ENCODE results near the gene NAA15.
"Not testable (repeated sequence)": the region's sequence is repeated elsewhere in the genome, so short reads cannot be mapped to it uniquely, and the experiment has no call there.

The NAA15 gene

DNA sequence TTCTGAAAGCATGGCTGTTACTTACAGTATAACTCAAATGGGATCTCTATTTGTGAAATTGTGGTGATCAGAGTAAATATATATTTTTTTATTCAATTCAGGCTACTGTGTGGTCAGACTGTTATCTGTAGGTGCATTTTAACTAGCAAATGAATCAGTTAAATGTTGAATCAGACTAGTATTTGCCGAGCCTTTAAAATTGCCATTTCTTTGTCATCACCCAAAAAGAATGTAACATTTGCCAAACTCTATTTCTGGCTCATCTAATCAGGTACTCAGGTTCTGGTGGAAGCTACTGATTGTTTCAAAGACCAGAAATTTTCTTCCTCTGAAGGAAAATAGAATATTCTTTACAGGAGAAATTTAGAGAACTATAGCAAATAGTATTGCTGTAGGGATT, 1.8 kb upstream of the NAA15 start:
- no peak for DNase-seq

DNA sequence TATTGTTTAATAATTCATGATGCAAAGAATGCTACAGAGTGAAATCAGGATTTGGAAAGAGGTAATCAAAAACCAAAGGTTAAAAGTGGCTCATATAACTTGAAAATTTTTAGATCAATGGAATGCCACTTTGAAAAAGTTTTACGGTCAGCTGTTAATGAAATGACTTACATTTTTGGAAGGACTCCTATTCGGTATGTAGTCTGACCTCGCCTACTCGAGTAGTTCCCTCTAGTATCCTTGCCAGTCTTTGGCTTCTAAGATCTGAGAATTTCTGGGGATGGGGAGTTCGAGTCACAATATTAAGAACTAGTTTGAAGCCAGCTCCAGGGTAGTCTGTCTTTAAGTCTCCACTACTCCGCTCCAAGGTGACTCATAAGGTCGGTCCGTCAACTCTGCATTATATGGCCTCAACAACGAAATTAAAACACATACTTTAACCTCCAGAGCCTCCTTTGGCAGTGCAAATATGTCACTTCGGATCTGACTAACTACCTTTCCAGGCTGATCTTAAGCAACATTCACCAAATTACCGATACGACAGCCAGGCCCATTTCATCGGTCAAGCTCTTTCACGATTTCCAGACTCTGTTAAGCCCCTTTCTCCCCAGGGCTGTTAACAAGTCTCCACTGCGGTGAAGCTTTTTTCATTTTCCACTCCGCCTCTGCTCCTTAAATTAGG, 733 bp upstream of the NAA15 start:
- no peak for DNase-seq

DNA sequence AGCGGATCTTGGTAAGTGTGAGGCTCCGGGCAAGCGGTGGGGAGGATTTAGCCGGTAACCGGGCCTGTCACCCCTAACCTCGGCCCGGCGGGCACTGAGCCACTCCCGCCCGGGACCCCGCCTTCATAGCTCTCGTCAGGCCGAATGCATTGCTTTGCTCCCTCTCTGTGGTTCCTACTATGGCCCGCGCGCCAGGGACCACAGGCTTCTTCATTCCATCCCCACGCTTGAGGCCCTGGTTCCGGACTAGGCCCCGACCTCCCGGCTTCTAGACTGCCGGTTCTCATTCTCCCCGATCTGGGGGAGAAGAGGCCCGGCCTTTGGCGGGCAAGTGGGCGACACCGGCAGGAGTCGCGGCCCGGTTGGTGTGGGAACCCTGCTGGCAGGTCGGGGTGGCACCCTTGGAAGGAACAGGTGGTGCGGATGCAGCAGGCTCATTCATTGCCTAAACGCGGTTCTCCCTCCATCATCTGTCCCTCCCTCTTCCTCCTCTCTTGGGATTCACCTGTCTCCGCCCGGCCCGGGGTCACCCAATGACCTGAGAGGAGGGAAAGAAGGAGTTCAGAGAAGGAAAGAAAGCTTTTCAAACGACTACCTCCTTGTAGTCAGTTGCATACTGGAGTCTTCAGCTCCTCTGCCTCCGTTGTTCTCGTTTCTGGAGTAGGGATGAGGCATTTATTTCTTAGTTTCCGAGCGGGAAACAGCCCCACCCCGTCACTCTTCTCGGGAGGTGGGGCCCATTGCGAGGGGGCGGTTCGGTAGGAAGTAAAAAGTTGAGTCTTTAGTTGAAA, 711 bp downstream of the NAA15 start, which contains the start of gene NDUFC1:
NDUFC1 (minus strand) TSS at position 657 of the 791 bp plus-strand sequence. CDS start 6,679 bp downstream, outside the sequence.
- peak; percentile 28 for DNase-seq

DNA sequence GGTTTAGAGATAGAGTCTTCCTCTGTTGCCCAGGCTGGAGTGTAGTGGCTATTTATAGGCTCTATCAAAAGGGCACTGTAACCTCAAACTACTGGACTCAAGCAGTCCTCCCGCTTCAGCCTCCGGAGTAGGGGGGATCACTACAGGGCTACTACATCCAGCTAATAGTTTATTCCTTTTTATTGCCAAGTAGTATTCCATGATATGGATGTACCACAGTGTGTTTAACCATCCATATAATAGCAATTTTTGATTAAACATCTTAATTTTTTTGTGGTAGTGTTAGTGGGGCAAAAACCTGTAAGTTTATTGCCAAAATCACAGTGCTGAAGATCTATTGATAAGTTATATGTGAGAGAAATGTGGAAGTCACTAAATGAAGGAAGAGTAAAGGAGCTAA, 3.6 kb downstream of the NAA15 start:
- no peak for DNase-seq

DNA sequence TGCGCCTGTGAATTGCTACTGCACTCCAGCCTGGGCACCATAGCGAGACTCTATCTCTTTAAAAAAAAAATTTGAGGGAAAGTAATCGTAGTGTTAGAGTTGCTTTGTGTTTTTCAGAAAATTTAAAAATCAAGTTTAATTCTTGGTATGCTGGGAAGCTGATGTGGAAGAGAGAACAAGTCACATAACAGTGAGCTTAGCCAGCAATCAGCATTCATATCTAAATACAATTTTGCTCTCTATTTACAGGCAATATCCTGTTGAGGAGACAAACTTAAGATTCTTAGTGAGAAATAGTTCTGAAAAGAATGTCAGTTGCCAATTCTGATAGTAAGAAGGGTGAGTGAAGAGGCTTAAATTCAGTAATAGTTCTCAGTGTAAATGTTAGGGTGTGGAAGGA, 10.6 kb downstream of the NAA15 start:
- DNase-seq = no peak

DNA sequence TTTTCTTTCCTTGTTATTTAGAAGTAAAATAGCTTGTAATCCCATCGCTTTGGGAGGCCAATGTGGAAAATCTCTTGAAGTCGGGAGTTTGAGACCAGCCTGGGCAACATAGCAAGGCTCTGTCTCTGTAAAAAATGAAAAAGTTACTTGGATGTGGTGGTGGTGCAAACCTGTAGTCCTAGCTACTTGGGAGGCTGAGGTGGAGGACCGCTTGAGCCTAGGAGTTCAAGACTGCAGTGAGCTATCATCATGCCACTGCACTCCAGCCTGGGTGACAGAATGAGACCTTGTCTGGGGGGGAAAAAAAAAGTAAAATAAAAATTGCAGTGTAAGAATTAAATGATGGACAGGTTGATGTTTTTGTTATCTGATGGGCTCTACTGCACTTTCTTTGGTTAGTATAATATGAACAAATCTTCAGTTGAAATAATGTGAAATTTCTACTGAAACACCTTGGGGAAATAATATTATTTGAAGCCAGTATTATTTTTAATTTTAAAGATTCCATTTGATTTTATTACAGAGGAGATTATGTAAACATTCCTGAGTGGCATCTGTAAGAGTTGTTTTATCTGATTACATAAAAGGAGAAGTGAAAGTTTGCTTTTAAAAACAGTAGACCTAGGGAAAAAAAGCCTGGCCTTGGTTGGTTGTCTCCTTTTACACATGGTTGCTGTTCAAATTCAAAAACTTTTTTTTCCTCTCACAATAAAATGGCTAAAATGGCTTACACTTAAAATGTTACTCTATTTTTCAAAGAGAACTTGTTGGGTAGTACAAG, 11.4 kb downstream of the NAA15 start:
- no peak for DNase-seq

DNA sequence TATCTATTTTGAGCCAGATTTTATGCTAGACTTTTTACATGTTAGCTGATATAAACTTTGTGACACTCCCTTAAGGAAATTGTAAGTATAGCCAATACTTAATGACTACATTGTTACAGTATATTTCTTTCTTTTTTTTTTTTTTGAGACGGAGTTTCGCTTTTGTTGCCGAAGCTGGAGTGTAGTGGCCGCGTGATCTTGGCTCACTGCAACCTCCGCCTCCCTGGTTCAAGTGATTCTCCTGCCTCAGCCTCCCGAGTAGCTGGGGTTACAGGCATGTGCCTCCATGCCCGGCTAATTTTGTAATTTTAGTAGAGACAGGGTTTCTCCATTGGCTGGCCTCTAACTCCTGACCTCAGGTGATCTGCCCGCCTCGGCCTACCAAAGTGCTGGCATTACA, 12.1 kb downstream of the NAA15 start:
- DNase-seq = not testable (repeated sequence)

DNA sequence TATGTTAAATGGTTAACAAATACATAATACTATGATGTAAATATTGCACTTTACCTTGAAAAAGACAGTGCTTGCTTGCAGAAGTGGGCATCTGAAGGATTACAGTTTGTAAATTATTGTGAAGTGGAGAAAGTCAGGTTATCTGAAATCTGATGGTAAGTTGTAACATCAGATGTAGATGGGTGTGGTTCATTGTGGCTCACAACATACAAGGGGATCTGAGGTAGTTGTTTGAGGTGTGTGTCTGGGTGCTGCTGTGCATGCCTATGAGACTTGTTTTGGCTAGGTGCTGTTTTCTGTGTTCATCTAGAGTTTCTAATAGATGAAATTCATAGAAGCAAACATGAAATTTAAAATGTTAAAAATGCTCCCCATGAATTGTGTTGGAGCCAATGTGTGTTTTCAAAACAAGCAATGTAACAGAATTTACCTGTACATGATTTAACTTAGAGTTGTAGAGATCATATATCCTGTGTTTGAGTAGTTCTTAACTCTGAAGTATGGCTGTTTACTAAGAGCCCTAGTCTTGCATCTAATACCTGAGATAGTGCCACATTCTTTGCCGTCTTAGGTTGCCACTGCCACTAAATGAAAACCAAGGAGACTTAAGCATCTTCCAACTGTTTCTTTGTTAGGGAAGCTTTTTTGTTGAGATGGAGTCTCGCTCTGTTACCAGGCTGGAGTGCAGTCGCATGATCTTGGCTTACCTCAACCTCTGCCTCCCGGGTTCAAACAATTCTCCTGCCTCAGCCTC, 12.9 kb downstream of the NAA15 start:
- DNase-seq = no peak

DNA sequence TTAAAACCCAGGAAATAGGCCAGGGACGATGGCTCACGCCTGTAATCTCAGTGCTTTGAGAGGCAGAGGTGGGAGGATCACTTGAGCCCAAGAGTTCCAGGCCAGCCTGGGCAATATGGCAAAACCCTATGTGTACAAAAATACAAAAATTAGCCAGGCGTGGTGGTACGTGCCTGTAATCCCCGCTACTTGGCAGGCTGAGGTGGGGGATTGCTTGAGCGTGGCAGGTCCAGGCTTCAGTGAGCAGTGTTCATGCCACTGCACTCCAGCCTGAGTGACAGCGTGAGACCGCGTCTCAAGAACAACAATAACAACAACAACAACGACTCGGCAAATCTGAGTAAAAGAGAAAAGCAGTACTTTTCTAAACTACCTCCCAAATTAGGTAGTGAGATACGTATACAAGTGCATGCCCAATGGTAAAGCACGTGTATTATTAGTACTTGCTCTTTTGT, 13.9 kb downstream of the NAA15 start:
- no peak for DNase-seq

DNA sequence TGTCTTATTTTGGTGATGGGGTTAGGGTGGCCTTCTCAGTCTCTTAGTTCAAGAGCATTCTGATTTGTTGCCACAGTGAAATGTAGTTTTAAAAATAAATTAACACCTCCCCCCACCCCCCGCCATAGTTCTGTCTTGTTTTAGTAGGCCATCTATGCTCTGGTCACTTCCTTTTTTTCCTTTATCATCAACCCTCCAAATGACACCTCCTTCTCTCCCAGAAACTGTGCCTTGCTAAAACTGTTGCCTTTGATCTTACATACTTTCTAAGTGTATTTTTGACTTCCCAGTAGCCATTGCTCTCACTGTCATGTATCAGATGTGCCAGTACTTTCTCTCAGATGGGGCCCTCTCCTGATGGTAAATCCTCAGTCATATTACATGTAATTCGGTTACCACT, 15.4 kb downstream of the NAA15 start:
- no peak for DNase-seq

DNA sequence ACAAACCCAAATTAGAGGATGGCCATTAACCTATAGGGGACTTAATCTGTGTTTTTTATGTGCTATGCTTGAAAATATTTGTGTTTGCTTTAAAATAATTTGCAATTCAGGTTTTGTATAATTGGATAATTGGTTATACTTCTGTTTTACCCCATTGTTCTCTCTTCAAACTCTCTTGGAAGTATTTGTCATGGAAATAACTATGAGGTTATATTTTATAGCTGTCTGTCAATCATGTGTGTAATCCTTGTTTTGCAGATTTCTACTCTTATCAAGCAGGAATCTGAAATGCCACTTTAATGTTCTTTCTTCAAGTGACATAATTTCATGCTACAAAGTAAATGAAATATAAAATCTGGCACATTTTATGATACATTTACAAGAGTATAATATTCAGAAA, 16.3 kb downstream of the NAA15 start:
- DNase-seq = no peak

DNA sequence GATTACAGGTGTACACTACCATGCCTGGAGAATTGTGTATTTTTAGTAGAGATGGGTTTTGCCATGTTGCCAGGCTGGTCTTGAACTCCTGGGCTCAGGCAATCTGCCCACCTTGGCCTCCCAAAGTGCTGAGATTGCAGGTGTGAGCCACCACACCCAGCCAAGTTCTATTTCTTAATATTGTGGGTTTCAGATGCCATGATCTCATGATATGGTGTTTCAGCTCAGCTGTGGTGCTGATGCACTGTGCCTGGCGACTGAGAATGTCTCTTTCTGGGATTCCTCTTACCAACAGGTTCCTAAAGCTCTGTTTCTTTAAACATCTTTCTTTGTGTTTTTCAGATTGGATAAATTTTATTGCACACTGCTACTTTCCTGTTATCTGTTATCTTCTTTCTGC, 18.3 kb downstream of the NAA15 start:
- no peak for DNase-seq

DNA sequence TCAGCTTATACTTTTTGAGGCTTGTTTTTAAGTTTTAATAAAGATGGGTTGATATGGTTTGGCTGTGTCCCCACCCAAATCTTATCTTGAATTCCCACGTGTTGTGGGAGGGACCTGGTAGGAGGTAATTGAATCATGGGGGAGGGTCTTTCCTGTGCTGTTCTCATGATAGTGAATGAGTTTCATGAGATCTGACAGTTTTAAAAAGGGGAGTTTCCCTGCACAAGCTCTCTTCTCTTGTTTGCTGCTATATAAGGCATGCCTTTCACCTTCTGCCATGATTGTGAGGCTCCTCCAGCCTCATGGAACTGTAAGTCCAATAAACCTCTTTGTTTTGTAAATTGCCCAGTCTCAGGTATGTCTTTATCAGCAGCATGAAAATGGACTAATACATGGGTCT, 20.8 kb downstream of the NAA15 start:
- DNase-seq = not testable (repeated sequence)

DNA sequence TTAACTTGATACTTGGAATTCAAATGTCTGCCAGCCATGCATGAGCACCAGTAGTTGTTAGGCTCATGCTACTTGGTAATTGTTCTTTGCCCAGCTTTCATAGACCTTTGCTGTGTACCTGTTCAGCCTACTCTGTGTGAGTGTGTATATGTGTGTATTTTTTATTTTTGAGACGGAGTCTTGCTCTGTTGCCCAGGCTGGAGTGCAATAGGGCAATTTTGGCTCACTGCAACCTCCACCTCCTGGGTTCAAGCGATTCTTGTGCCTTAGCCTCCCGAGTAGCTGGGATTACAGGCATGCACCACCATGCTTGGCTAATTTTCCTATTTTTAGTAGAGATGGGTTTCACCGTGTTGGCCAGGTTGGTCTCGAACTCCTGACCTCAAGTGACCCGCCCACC, 21.2 kb downstream of the NAA15 start:
- DNase-seq = not testable (repeated sequence)

DNA sequence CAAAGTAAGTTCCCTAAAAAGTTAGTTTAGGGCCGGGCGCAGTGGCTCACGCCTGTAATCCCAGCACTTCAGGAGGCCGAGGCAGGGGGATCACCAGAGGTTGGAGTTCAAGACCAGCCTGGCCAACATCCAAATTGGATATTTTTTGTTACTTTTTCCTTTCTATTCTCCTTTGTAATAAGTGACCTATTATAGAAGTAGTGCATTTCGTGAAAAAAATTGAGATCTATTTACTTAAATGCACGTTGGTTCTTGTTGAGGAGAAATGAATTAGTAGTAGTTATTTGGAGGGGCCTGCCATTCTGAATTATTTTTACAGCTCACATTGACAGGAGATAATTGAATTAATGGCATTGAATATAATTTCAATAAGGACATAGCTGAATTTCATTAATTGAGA, 23.3 kb downstream of the NAA15 start:
- no peak for DNase-seq

DNA sequence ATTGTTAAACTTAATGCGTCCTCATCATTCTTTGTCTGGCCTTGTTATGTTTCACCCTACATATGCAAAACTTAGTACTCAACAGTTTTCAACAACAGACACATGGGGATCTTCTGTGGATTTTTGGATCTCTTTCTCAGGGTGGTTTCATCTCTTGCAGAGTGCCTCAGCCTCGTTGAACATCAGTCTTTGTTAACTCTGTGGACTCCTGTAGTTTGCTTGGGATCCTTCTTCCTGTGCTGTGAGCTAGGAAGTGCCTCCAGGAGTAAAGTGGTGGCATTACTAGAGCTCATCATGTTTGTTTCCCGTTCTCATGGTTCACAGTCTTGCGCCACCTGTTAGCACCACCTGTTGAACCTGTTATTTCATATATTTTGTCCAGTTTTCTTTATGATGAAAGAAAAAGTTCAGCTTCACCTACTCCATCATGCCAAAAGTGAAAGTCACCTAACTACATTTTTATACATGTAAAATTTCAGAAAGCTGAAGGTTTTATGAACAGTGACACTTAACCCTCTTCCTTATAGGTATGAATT, 28.4 kb downstream of the NAA15 start:
- DNase-seq = no peak

DNA sequence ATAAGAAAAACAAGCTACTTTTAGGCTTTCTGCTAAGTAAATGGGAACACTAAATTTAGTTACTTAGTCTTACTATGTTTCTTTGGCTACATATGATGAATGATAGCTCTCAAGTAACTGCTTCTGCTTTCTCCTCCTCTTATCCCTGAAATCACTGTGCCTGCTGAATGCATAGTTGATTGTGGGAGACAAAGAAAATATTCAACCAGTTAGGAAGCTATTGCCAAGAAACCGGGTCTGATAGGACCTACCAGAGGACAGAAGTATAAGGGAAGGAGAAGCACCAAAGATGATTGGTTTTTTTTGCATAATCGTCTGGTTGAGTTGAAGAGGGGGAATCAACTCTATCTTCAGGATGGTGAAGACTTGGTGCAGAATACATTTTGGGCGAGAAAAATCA, 29.0 kb downstream of the NAA15 start:
- DNase-seq = no peak

DNA sequence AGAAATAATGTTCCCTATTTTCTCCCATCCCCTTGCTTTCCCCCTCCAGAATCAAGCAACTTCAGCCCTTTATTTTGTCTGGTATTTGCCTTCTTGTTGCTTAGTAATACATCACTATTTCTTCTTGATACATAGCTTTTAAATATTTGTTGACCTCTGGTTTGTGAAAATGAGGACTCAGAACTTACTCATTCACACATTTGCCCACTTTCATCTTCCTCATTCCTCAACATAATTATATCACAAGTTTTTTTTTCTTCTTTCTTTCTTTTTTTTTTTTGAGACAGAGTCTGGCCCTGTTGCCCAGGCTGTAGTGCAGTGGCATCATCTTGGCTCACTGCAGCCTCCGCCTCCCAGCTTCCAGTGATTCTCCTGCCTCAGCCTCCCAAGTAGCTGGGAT, 29.9 kb downstream of the NAA15 start:
- no peak for DNase-seq

DNA sequence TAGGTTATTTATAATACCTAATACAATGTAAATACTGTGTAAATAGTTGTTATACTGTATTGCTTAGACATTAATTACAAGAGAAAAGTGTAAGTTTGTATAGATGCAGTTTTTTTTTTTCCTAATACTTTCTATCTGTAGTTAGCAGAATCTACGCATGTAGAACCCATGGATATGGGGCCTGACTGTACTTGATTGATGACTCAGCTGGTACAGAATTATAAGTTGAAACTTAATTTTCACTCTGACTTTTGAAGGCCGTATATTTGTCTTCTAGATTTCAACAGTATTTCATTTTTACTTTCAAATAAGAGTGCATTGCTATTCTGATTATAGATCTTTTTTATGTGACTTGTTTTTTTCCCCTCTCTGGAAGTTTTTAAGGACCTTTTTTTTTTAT, 31.7 kb downstream of the NAA15 start:
- no peak for DNase-seq

DNA sequence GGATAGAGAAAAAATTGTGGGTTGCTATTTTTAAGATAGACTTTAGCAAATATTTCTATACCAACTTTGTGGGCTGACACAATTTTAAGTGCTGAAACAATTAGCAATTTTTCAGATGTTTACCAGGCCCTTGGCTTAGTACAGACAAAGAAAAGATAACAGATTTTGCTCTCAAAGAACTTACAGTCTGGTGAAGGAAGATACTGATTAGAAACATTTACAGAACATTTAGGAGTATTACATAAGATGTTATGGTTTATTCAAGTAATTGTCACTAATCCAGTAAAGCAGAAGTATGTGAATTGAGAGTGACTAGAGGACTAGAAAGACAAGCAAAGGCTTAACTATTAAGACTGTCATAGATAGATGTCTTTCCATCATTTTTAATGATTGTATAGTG, 36.3 kb downstream of the NAA15 start:
- DNase-seq = no peak

DNA sequence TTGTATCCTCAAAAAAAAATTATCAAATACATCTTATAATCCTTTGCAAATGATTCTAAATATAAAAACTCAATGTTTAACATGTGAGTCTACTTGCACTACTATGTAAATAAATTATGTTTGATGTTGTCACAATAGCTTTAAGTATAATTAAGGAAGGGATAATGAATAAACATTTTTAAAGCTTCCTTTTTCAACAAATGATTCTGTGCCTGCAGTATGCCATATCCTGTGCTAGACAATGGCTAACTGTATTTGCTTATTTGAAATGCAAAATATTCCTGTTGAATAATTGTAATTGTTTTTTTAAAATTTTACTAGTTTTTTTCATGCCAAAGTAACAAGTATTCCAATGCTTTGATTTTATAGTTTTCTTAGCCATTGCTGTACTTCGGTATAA, 60.0 kb downstream of the NAA15 start:
- DNase-seq = no peak

DNA sequence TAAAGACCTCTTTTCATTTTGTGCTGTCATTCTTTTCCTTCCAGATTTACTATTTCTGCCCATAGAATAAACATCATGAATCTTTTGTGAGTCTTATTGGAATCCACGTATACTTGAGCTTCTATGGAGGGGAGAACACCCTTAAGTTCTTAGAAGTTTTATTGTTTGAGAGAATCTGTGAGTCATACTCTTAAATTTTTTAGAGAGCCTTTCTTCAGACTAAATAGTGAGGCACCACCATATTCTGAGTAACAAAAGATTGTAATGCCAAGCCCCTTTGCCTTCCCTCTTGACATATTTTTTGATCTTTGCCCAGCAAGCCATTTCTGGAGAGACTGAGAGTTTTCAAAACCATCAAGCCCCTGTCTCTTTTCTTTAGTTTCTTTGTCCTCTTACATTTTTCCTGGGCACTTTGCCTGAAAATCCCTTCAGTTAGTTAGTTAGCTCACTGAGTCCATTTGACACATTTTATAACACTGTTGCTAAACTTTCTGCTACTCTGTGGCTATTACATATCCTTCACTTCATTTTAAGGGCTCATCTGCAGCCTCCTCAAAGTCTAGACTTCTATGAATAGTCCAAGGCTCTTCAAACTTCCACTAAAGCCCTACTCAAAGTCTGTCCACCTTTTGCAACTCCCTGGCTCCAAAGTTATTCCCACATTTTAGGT, 66.3 kb downstream of the NAA15 start:
- no peak for DNase-seq

Data from NCI-H1436 treated with DMSO at 0.1 percent for 48 hours (cell line).